Measurements from ENCODE around the gene YJEFN3. TPM values are rescaled to one million over a fixed set of nuclear protein-coding genes. Genes with fewer than 3 reads are reported as not detected.

The YJEFN3 gene
- total and polyA plus RNA-seq, 2 of the 8 experiments (the other 6 are each of a cell fraction or from before 2014, with no cell fraction given), result 5.7 to 9.4 TPM

DNA sequence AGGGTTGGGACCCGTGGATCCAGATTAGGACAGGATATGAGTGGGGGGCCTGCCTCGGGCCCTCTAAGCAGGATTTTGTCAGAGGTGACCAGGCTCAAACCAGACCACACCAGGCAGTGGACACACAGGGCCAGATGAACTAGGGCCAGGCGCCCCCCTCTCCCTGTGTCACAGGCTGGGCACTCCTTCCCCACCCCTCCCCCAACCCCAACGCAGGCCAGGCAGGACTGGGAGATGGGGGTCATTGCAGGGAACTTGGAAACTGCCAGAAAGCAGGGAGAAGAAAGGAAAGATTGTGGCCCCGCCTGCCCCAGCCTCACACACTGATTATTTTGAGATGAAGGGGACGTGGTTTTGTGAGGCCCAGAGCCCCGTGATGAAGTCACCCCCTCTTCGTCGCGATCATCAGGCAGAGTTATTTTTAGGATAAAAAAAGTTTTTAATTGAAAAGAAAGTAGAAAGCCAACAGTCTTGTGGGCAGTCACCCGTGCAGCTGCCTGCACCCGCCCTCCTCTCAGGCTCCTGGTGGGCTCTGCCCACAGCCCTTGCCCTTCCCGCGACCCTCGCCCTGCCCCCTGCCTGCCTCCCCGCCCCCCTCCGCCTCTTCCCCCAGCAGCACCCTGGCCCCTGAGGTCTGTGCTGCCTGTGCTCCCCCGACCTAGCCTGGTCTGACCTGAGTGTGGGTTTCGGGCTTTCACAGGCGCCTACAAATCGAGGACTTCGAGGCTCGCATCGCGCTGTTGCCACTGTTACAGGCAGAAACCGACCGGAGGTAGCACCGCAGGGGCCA, 1.9 kb upstream of the YJEFN3 start:
- no peak overlapping the region for H2AFZ ChIP-seq (ENCODE audit: low read length)
- no peak overlapping the region for H2BK12ac ChIP-seq (ENCODE audit: low read depth, low read length)
- no peak overlapping the region for H3K4me3 ChIP-seq (ENCODE audit: extremely low read depth in 1 of 4, insufficient read depth in 2 of 4, low read depth in 3 of 4, low read length in 4 of 4)
- no peak overlapping the region for H3K9ac ChIP-seq (replicated peaks in 1 of 4; ENCODE audit: extremely low read depth in 1 of 4, low read depth in 3 of 4, low read length in 3 of 4)
- H2AK5ac ChIP-seq (ENCODE audit: low read depth, low read length), result no peak overlapping the region
- H3K79me1 ChIP-seq (ENCODE audit: low read depth, low read length), result peaks cover 12% of the 10 kb centered on the region
- H3K23me2 ChIP-seq (ENCODE audit: low read depth, low read length), result no peaks in the 10 kb centered on the region
- H3K27ac ChIP-seq (ENCODE audit: low read depth, low read length), result no peak overlapping the region
- peaks cover 0 to 20% of the 10 kb centered on the region in 2 experiments; a peak in 2 of 4 replicates for H3K79me2 ChIP-seq (ENCODE audit: control insufficient read depth in 1 of 2, insufficient read depth in 2 of 2, low read length in 2 of 2)
- no peak overlapping the region for H3K14ac ChIP-seq (ENCODE audit: insufficient read length)
- no peak overlapping the region for H2BK20ac ChIP-seq (ENCODE audit: low read length)
- ChIA-PET POLR2A (ENCODE audit: partially characterized antibody) (interaction anchor here (1.6 to 1.8 kb wide), 2 partner anchors 11 to 27 kb away, joined by 6 to 9 read pairs; partner anchors contain the start of genes NDUFA13 and TSSK6), CTCF (ENCODE audit: partially characterized antibody) (interaction anchor here (1.0 to 6.7 kb wide), 2 partner anchors 25 to 69 kb away, joined by 3 to 181 read pairs; no protein-coding TSS in a partner anchor)
- H3K4me1 ChIP-seq (replicated peaks in 1 of 4; ENCODE audit: control insufficient read depth in 3 of 4, insufficient read depth in 4 of 4, low read length in 3 of 4), result peaks cover 0 to 3% (median 3%) of the 10 kb centered on the region in 4 experiments; a peak in 3 of 7 replicates
- H3K27me3 ChIP-seq (replicated peaks in 1 of 4; ENCODE audit: control insufficient read depth in 3 of 4, extremely low read depth in 1 of 4, insufficient read depth in 3 of 4, low read length in 3 of 4), result no peaks in the 10 kb centered on the region
- no peak overlapping the region for H3K4ac ChIP-seq (replicated peaks; ENCODE audit: insufficient read length, low read depth, low read length)
- H3K9me3 ChIP-seq (ENCODE audit: insufficient read depth in 2 of 2, low read depth in 1 of 2, low read length in 1 of 2), result no peaks in the 10 kb centered on the region
- no peak overlapping the region for H3K23ac ChIP-seq (ENCODE audit: insufficient read length)
- H3K18ac ChIP-seq (ENCODE audit: extremely low read depth, low read length), result no peak overlapping the region
- H3K4me2 ChIP-seq (ENCODE audit: insufficient read depth in 1 of 2, low read depth in 2 of 2, low read length in 2 of 2), result no peak overlapping the region
- no peak for FAIRE-seq
- WGBS, 2 experiments (ENCODE audit: extremely low coverage in 1 of 2, insufficient coverage in 1 of 2, insufficient read length in 1 of 2, insufficient replicate concordance in 2 of 2, low coverage in 1 of 2, low lambda C conversion rate in 2 of 2, missing lambda C conversion rate in 1 of 2), result 93% methylated on average over 20 of the region's 28 CpGs; no CpG with 5 or more reads in 1 of the 2 experiments
- no peak overlapping the region for H2BK5ac ChIP-seq (ENCODE audit: low read depth, low read length)
- peaks cover 0 to 29% (median 10%) of the 10 kb centered on the region in 4 experiments; a peak in 6 of 8 replicates for H3K36me3 ChIP-seq (ENCODE audit: control insufficient read depth in 2 of 4, insufficient read depth in 4 of 4, low read length in 3 of 4)
- no peak overlapping the region for H4K5ac ChIP-seq (ENCODE audit: insufficient read length, low read depth, low read length)
- H4K91ac ChIP-seq (replicated peaks; ENCODE audit: insufficient read length, low read length), result no peak overlapping the region
- DNase-seq (ENCODE audit: low read depth in 1 of 2, low spot score in 2 of 2), result no peak
- no peak overlapping the region for H2BK15ac ChIP-seq (ENCODE audit: low read length)
- no peak overlapping the region for H4K8ac ChIP-seq (ENCODE audit: extremely low read depth, insufficient read depth, low read length)
- H3K56ac ChIP-seq (replicated peaks; ENCODE audit: insufficient read length, low read depth, low read length), result no peak overlapping the region
- peaks cover 9 to 26% of the 10 kb centered on the region in 2 experiments for H4K20me1 ChIP-seq (replicated peaks in 1 of 2; ENCODE audit: control insufficient read depth in 1 of 2, insufficient read depth in 2 of 2, low read length in 2 of 2)
- no peak overlapping the region for H2BK120ac ChIP-seq (replicated peaks; ENCODE audit: low read depth, low read length)
- TF ChIP-seq TAF1 (IDR thresholded peaks at IDR 0.05; ENCODE audit: low read depth, low read length) (no peak), SAP30 (IDR thresholded peaks at IDR 0.05; ENCODE audit: insufficient read depth, insufficient replicate concordance, low read length) (no peak), ASH2L (IDR thresholded peaks at IDR 0.05; ENCODE audit: low read length) (no peak), ATF2 (IDR thresholded peaks at IDR 0.05; ENCODE audit: low read length) (no peak), RBBP5 (IDR thresholded peaks at IDR 0.05; ENCODE audit: borderline replicate concordance, low read depth, low read length) (no peak), KDM5A (IDR thresholded peaks at IDR 0.05; ENCODE audit: low read length) (no peak), CBX8 (IDR thresholded peaks at IDR 0.05; ENCODE audit: borderline replicate concordance, low read depth, low read length) (no peak), GABPA (IDR thresholded peaks at IDR 0.05; ENCODE audit: borderline replicate concordance, insufficient read depth, low read length) (no peak), CEBPB (IDR thresholded peaks at IDR 0.05; ENCODE audit: low read depth, low read length) (no peak)

Measured in H1 (cell line).